ENCODE measurements around the gene PGAM2.

Gene PGAM2

DNA sequence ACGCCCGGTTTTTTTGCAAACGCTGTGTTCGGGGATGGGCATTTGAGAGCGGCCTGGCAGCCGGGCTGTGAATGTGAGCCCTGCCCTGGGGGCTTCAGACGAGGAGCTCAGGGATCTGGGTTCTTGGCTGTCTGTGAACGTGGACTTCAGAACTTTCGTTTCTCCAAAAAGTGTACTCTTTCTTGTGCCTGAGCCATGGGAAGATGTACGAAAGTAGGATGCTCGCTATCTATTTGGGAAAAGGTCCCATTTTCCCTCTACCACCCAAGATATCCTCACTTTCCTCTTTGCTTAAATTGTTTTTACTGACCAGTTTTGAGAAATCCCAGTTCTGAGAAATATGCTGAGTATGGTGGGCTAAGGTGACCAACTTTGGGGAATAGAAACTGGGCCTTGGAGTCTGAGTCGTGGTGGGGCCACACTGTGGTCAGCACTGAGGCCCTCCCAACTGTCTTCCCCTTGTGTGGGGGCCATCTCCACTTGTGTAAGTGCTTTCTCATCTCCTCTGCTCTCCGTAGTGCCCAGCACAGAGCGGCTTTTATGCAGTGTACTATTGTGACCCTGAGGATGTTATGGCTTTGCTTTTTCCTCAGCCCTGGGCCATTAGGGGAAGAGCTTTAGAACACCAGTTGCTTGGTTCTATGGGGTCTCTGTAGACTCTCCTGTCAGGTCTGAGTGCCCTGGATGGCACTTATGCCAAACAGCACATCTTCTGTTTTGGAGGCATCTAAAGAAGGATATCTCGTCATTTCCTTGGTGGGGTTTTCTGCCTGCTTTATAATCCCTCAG is 19.9 kb downstream of the PGAM2 start:
- peak; percentile 65; the same call in 2 of the 3 replicates for ATAC-seq
- TF ChIP-seq ZNF70 (CRISPR knock-in tag; IDR thresholded peaks at IDR 0.05) (no peak), RARB (CRISPR knock-in tag; IDR thresholded peaks at IDR 0.05) (no peak), ZFP3 (CRISPR knock-in tag; IDR thresholded peaks at IDR 0.05) (no peak), ZNF565 (CRISPR knock-in tag; conservative IDR thresholded peaks at IDR 0.05; ENCODE audit: low read depth) (no peak), ESRRG (CRISPR knock-in tag; IDR thresholded peaks at IDR 0.05) (no peak), BACH2 (CRISPR knock-in tag; IDR thresholded peaks at IDR 0.05; ENCODE audit: borderline replicate concordance) (no peak), ARNTL (CRISPR knock-in tag; IDR thresholded peaks at IDR 0.05; ENCODE audit: borderline replicate concordance, low read depth) (no peak), CSRNP3 (CRISPR knock-in tag; IDR thresholded peaks at IDR 0.05) (no peak), OSR1 (CRISPR knock-in tag; IDR thresholded peaks at IDR 0.05) (no peak), GLIS3 (CRISPR knock-in tag; IDR thresholded peaks at IDR 0.05) (no peak), ZFP30 (CRISPR knock-in tag; IDR thresholded peaks at IDR 0.05) (no peak), PPARA (CRISPR knock-in tag; IDR thresholded peaks at IDR 0.05; ENCODE audit: borderline replicate concordance) (no peak), TCF4 (CRISPR knock-in tag; IDR thresholded peaks at IDR 0.05; ENCODE audit: borderline replicate concordance) (no peak), ZC3H10 (CRISPR knock-in tag; IDR thresholded peaks at IDR 0.05) (no peak), SNAI2 (CRISPR knock-in tag; IDR thresholded peaks at IDR 0.05) (no peak), ZNF8 (CRISPR knock-in tag; IDR thresholded peaks at IDR 0.05) (no peak)
- TF ChIP-seq, protein P1, sequence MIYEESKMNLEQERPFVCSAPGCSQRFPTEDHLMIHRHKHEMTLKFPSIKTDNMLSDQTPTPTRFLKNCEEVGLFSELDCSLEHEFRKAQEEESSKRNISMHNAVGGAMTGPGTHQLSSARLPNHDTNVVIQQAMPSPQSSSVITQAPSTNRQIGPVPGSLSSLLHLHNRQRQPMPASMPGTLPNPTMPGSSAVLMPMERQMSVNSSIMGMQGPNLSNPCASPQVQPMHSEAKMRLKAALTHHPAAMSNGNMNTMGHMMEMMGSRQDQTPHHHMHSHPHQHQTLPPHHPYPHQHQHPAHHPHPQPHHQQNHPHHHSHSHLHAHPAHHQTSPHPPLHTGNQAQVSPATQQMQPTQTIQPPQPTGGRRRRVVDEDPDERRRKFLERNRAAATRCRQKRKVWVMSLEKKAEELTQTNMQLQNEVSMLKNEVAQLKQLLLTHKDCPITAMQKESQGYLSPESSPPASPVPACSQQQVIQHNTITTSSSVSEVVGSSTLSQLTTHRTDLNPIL (CRISPR knock-in tag; IDR thresholded peaks at IDR 0.05; ENCODE audit: low read depth) = no peak; the same call in 1 of the 2 replicates
- TF ChIP-seq, protein P2, sequence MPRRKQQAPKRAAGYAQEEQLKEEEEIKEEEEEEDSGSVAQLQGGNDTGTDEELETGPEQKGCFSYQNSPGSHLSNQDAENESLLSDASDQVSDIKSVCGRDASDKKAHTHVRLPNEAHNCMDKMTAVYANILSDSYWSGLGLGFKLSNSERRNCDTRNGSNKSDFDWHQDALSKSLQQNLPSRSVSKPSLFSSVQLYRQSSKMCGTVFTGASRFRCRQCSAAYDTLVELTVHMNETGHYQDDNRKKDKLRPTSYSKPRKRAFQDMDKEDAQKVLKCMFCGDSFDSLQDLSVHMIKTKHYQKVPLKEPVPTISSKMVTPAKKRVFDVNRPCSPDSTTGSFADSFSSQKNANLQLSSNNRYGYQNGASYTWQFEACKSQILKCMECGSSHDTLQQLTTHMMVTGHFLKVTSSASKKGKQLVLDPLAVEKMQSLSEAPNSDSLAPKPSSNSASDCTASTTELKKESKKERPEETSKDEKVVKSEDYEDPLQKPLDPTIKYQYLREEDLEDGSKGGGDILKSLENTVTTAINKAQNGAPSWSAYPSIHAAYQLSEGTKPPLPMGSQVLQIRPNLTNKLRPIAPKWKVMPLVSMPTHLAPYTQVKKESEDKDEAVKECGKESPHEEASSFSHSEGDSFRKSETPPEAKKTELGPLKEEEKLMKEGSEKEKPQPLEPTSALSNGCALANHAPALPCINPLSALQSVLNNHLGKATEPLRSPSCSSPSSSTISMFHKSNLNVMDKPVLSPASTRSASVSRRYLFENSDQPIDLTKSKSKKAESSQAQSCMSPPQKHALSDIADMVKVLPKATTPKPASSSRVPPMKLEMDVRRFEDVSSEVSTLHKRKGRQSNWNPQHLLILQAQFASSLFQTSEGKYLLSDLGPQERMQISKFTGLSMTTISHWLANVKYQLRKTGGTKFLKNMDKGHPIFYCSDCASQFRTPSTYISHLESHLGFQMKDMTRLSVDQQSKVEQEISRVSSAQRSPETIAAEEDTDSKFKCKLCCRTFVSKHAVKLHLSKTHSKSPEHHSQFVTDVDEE (CRISPR knock-in tag; IDR thresholded peaks at IDR 0.05) = no peak

DNA sequence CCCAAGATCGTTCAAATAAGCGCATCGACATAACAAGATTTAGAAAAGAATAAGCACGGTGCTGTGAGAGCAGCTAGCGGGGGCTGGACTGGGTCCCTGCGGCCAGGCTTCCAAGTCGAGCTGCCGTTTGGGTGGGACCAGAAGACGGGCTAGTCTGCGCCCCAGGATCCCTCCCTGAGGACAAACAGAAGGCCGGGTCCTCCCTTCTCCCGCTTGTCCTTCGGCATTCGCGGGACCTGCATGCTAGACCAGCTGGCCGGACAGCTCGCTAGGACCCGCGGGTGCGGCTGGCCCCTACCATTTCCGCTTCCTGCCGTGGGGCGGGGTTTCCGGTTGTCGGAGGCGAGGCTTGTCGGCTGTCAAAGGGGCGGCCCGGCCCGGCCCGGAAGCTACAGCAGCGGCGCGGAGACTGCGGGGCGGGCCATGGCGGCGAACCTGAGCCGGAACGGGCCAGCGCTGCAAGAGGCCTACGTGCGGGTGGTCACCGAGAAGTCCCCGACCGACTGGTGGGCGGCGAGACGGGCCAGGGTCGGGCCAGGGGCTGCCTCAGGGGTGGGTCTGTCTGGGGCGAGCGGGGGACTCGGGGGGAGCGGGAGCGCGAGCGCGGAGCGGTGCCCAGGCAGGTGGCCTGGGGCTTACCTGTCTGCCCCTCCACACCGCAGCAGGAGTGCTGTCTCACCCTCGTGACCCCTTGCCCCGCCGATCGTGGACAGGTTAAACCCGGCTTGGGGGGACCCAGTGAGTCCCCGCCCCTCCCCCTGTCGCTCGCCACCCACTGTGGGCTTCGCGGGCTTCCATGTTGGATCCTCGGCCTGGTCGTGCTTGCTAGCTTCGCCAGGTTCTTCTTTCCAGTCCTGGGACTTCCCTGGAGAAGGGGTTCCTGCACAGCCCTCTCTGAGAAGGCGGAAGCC is 20.8 kb downstream of the PGAM2 start, which contains the start of gene DBNL:
Gene DBNL (plus strand): TSS at position 388 of the 911 bp plus-strand sequence. CDS start 36 bp downstream, at position 424.
- peak; percentile 98 for ATAC-seq
- TF ChIP-seq POU6F1 (CRISPR knock-in tag; IDR thresholded peaks at IDR 0.05; ENCODE audit: borderline replicate concordance, low read depth) (no peak), ZFP3 (CRISPR knock-in tag; IDR thresholded peaks at IDR 0.05) (0 out of 2 replicates have a peak, but pooled peaks have one; percentile 18)

DNA sequence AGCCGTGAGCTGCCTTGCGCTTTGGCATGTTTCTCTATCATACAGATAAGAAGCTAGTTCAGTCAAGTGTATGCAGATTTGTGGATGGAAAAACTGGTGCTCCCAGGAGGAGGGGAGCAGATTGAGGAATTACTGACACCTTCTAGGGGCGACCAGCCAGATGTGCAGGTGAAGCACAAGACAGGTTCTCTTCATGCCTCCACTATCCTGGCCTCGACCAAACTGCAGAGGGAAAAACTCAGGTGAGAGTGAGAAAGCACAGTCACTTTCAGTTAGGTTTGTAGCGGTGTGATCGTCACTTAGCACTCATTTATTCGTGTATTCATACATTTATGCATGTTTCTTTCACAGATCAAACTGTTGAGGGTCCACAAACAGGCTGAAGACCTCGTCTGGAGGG is 21.5 kb downstream of the PGAM2 start:
- TF ChIP-seq ZNF8 (CRISPR knock-in tag; IDR thresholded peaks at IDR 0.05) = no peak
- no peak for TF ChIP-seq ZNF70 (CRISPR knock-in tag; IDR thresholded peaks at IDR 0.05)
- TF ChIP-seq GLIS3 (CRISPR knock-in tag; IDR thresholded peaks at IDR 0.05) = no peak
- TF ChIP-seq ZNF565 (CRISPR knock-in tag; conservative IDR thresholded peaks at IDR 0.05; ENCODE audit: low read depth) = no peak
- TF ChIP-seq TCF4 (CRISPR knock-in tag; IDR thresholded peaks at IDR 0.05; ENCODE audit: borderline replicate concordance) = no peak
- TF ChIP-seq RARB (CRISPR knock-in tag; IDR thresholded peaks at IDR 0.05) = no peak
- TF ChIP-seq CSRNP3 (CRISPR knock-in tag; IDR thresholded peaks at IDR 0.05) = no peak
- TF ChIP-seq, protein P3, sequence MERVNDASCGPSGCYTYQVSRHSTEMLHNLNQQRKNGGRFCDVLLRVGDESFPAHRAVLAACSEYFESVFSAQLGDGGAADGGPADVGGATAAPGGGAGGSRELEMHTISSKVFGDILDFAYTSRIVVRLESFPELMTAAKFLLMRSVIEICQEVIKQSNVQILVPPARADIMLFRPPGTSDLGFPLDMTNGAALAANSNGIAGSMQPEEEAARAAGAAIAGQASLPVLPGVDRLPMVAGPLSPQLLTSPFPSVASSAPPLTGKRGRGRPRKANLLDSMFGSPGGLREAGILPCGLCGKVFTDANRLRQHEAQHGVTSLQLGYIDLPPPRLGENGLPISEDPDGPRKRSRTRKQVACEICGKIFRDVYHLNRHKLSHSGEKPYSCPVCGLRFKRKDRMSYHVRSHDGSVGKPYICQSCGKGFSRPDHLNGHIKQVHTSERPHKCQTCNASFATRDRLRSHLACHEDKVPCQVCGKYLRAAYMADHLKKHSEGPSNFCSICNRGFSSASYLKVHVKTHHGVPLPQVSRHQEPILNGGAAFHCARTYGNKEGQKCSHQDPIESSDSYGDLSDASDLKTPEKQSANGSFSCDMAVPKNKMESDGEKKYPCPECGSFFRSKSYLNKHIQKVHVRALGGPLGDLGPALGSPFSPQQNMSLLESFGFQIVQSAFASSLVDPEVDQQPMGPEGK (CRISPR knock-in tag; IDR thresholded peaks at IDR 0.05; ENCODE audit: borderline replicate concordance) = no peak
- no peak for ATAC-seq

Measured in SK-N-SH treated with all-trans-retinoic acid at 6 μM for 48 hours (cell line).